GM12872 (cell line): Measurements from ENCODE around the gene PEX14.

ENCODE experiments used
- TF ChIP-seq, protein P1 (sequence below): IDR thresholded peaks from 3 replicates; pipeline ENCODE4 v1.5.1; 2011; ENCODE audit warnings: low read depth, mild to moderate bottlenecking, low read length, moderate library complexity; ENCODE audit not compliant: insufficient read depth

Gene PEX14

GRCh38 chr1:10456661-10457060 lies 18.1 kb upstream of the PEX14 start:
- TF ChIP-seq, protein P1, sequence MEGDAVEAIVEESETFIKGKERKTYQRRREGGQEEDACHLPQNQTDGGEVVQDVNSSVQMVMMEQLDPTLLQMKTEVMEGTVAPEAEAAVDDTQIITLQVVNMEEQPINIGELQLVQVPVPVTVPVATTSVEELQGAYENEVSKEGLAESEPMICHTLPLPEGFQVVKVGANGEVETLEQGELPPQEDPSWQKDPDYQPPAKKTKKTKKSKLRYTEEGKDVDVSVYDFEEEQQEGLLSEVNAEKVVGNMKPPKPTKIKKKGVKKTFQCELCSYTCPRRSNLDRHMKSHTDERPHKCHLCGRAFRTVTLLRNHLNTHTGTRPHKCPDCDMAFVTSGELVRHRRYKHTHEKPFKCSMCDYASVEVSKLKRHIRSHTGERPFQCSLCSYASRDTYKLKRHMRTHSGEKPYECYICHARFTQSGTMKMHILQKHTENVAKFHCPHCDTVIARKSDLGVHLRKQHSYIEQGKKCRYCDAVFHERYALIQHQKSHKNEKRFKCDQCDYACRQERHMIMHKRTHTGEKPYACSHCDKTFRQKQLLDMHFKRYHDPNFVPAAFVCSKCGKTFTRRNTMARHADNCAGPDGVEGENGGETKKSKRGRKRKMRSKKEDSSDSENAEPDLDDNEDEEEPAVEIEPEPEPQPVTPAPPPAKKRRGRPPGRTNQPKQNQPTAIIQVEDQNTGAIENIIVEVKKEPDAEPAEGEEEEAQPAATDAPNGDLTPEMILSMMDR: no peak

DNA sequence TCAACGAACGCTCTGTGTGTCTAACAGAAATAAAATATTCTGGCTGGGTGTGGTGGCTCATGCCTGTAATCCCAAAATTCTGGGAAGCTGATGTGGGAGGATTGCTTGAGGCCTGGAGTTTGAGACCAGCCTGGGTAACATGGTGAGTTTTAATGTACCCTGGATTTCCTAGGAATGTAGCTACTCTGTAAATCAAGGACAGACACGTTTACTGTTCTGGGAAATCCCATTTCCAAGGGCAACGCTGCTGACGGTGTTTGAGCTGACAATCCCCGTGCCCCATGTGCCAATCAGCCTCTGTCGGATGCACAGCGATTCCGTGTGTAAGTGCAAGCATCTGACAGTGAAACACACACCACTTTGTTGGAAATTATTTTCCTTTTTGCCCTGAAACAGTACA lies 16.9 kb upstream of the PEX14 start:
- TF ChIP-seq, protein P1: no peak

- TF ChIP-seq, protein P1: no peak
Observed at GRCh38 chr1:10459184-10459583, 15.6 kb upstream of the PEX14 start.

DNA sequence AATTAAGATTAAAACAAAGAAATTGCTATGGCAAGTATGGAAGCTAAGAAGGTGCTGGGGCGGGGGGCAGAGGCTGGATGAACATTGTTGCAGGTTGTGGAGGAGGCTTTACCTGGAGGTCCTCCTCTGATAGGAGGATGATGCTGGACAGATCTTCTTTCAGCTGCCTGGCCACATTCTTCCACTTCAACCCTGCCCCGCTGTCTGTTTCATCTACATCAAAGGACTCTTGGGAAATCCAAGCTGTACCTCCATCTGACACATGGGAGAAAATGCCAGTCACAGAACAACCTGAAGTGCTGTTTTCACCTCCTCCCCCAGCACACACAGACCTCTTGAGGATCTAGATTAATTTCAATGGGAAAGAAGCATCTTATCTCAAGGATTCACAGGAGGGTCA lies 7.7 kb upstream of the PEX14 start:
- TF ChIP-seq, protein P1: no peak

GRCh38 chr1:10470043-10470442 lies 4.7 kb upstream of the PEX14 start:
- TF ChIP-seq, protein P1: no peak

DNA sequence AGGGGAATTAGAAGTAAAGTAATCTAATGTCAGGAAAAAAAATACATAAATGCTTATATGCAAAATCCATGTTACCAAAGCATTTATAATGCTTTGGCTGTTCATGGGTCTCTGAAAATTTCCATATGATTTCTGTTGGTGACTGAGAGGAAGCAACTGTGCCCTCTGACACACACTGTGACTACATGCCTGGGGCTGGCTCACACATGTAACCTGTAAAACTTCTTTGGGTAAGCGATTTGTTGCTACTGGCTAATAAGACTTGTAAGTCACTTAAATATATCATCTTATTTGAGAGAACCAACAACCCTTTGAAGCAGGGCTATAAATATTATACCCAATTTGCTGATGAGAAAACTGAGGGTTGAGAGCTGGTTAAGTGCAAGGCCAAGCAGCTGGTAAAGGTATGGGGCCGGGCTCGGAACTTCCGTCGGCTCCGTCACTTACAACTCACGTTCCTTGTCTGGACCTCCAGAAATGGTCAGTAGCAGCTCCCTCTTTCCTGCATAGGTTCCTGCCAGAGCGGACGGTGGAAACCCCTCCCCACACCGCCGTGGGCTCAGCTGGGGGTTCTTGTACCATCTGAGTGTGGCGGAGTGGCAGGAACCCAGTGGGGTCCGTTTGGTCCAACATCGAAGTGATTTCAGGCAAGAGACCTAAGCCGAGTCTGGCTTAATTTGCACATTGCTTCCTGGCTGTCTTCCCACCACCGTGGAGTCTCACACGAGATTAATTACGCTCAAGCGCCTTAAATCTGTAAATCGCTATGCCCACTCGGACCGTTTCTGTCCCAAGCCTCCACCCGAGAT lies 3.1 kb upstream of the PEX14 start:
- TF ChIP-seq, protein P1: no peak

DNA sequence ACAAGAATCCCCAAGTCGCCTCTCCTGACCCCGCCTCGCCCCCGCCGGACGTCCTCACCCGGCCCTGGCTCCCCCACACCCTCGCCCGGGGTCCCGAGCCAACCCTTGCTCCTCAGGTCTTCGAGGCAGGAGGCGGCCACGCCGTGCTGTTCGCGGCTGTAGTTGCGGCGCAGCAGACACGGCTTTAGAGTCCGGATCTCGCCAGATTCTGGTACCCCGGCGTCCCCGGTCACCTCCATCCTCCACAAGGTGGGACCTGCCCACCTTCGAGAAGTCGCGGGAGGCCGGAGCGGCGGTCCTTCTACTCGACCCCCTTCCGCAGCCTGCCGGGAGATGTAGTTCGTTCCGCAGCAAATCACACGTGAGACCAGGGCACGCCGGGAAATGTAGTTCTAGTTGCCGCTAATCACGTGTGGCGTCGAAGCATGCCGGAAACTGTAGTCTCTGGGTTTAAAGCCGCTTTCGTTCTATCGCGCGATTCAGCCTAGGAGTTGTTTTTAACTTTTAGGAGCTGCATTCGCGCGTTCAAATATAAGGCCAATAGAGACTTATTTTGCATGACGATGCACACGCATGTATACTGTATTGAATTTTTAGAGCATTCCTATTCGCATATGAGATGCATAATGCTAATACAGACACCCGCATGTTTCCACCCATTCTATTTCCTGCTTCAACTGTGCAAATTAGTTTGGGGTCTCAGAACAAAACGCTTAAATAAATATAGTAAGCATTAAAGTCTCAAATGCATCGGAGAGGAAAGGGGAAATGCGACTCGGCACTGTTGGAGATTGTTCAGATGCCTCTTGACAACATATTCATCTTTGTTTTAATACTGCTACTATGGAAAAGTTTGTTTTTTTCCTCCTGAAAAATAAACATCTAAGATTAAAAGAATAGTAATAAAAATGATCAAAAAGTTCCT lies 2.3 kb upstream of the PEX14 start, which contains the start of gene DFFA:
Gene DFFA (minus strand): TSS at position 310 of the 925 bp plus-strand sequence. CDS start 71 bp downstream, at position 239.
- TF ChIP-seq, protein P1: no peak
